GM12872 (cell line): ENCODE data around the gene TCF19.

Experiments used
- TF ChIP-seq, protein P1 (sequence below): IDR thresholded peaks from 3 replicates; pipeline ENCODE4 v1.5.1; 2011; ENCODE audit warnings: low read depth, mild to moderate bottlenecking, low read length, moderate library complexity; ENCODE audit not compliant: insufficient read depth

TCF19 gene

GRCh38 chr6:31210741-31211532 lies 52.5 kb downstream of the TCF19 start:
- TF ChIP-seq, protein P1, sequence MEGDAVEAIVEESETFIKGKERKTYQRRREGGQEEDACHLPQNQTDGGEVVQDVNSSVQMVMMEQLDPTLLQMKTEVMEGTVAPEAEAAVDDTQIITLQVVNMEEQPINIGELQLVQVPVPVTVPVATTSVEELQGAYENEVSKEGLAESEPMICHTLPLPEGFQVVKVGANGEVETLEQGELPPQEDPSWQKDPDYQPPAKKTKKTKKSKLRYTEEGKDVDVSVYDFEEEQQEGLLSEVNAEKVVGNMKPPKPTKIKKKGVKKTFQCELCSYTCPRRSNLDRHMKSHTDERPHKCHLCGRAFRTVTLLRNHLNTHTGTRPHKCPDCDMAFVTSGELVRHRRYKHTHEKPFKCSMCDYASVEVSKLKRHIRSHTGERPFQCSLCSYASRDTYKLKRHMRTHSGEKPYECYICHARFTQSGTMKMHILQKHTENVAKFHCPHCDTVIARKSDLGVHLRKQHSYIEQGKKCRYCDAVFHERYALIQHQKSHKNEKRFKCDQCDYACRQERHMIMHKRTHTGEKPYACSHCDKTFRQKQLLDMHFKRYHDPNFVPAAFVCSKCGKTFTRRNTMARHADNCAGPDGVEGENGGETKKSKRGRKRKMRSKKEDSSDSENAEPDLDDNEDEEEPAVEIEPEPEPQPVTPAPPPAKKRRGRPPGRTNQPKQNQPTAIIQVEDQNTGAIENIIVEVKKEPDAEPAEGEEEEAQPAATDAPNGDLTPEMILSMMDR, result no peak
